Trophoblast cell (in vitro differentiated cells and primary cell): ENCODE measurements around the gene PLSCR1.

Experiments
- DNase-seq, 2 donors: peaks; one replicate each; pipeline ENCODE4 v3.0.0-alpha.2; 2016
- H2AFZ ChIP-seq: 2 replicates; pipeline ENCODE4 v1.6.1; 2013; ENCODE audit warnings: low read length, moderate library complexity, mild to moderate bottlenecking; ENCODE audit not compliant: insufficient read depth, poor library complexity
- H2AK5ac ChIP-seq: 2 replicates; pipeline ENCODE4 v1.6.1; 2013; ENCODE audit warnings: mild to moderate bottlenecking, low read length
- H2BK120ac ChIP-seq: 2 replicates; pipeline ENCODE4 v1.6.1; 2013; ENCODE audit warnings: low read length, mild to moderate bottlenecking, moderate library complexity; ENCODE audit not compliant: insufficient read depth, poor library complexity
- H2BK12ac ChIP-seq: 2 replicates; pipeline ENCODE4 v1.6.1; 2013; ENCODE audit warnings: mild to moderate bottlenecking, low read length, moderate library complexity
- H2BK5ac ChIP-seq: 2 replicates; pipeline ENCODE4 v1.6.1; 2013; ENCODE audit warnings: low read length, low read depth, moderate library complexity, mild to moderate bottlenecking; ENCODE audit not compliant: poor library complexity
- H3K14ac ChIP-seq: 2 replicates; pipeline ENCODE4 v1.6.1; 2013; ENCODE audit warnings: mild to moderate bottlenecking, low read length
- H3K18ac ChIP-seq: 2 replicates; pipeline ENCODE4 v1.6.1; 2013; ENCODE audit warnings: mild to moderate bottlenecking, low read length
- H3K23ac ChIP-seq: 2 replicates; pipeline ENCODE4 v1.6.1; 2013; ENCODE audit warnings: low read length
- H3K27ac ChIP-seq: 2 replicates; pipeline ENCODE4 v1.5.1; 2013; ENCODE audit warnings: low read depth, mild to moderate bottlenecking, inconsistent platforms, low read length, moderate library complexity
- H3K27me3 ChIP-seq: 2 replicates; pipeline ENCODE4 v1.6.1; 2013; ENCODE audit warnings: inconsistent platforms, mild to moderate bottlenecking, low read length, moderate library complexity; ENCODE audit not compliant: insufficient read depth
- H3K36me3 ChIP-seq, 2 experiments: 1 replicate in 1 of 2; 2 replicates in 1 of 2; pipeline ENCODE4 v1.6.1; 2013; ENCODE audit warnings: low read length in 2 of 2, mild to moderate bottlenecking in 2 of 2, moderate library complexity in 1 of 2; ENCODE audit not compliant: insufficient read depth in 2 of 2, control insufficient read depth in 1 of 2
- H3K4ac ChIP-seq: 2 replicates; pipeline ENCODE4 v1.6.1; 2013; ENCODE audit warnings: low read depth, mild to moderate bottlenecking, low read length, moderate library complexity
- H3K4me1 ChIP-seq, 2 experiments: 1 replicate in 1 of 2; 2 replicates in 1 of 2; pipeline ENCODE4 v1.6.1; 2013; ENCODE audit warnings: low read length in 2 of 2, mild to moderate bottlenecking in 2 of 2, moderate library complexity in 1 of 2; ENCODE audit not compliant: insufficient read depth in 2 of 2, control insufficient read depth in 1 of 2
- H3K4me2 ChIP-seq: 2 replicates; pipeline ENCODE4 v1.6.1; 2013; ENCODE audit warnings: inconsistent platforms, mild to moderate bottlenecking, low read length, moderate library complexity
- H3K4me3 ChIP-seq: 2 replicates; pipeline ENCODE4 v1.5.1; 2013; ENCODE audit warnings: mild to moderate bottlenecking, low read depth, low read length, inconsistent platforms
- H3K79me1 ChIP-seq: one replicate; pipeline ENCODE4 v1.6.1; 2013; ENCODE audit warnings: low read length
- H3K79me2 ChIP-seq: 2 replicates; pipeline ENCODE4 v1.6.1; 2013; ENCODE audit warnings: low read length, mild to moderate bottlenecking; ENCODE audit not compliant: control insufficient read depth, insufficient read depth, poor library complexity
- H3K9ac ChIP-seq: 2 replicates; pipeline ENCODE4 v1.6.1; 2013; ENCODE audit warnings: mild to moderate bottlenecking, low read length
- H3K9me3 ChIP-seq: 2 replicates; pipeline ENCODE4 v1.6.1; 2013; ENCODE audit warnings: low read depth, mild to moderate bottlenecking, control low read depth, inconsistent platforms, low read length; ENCODE audit not compliant: insufficient read depth
- H4K12ac ChIP-seq: 2 replicates; pipeline ENCODE4 v1.6.1; 2013; ENCODE audit warnings: low read depth, mild to moderate bottlenecking, low read length, moderate library complexity
- H4K8ac ChIP-seq: 2 replicates; pipeline ENCODE4 v1.6.1; 2013; ENCODE audit warnings: low read depth, mild to moderate bottlenecking, low read length, moderate library complexity
- H4K91ac ChIP-seq: one replicate; pipeline ENCODE4 v1.6.1; 2013; ENCODE audit warnings: low read depth, mild to moderate bottlenecking, low read length, moderate library complexity
- WGBS: extraction: QIAGEN DNeasy Blood & Tissue Kit; methylation state at CpG from one replicate; pipeline ENCODE4 v1.1.7; 2013; ENCODE audit warnings: missing lambda C conversion rate; ENCODE audit not compliant: insufficient read length, insufficient coverage; ENCODE audit errors: extremely low coverage; 5-methylcytosine and 5-hydroxymethylcytosine counted together

PLSCR1 gene

DNA sequence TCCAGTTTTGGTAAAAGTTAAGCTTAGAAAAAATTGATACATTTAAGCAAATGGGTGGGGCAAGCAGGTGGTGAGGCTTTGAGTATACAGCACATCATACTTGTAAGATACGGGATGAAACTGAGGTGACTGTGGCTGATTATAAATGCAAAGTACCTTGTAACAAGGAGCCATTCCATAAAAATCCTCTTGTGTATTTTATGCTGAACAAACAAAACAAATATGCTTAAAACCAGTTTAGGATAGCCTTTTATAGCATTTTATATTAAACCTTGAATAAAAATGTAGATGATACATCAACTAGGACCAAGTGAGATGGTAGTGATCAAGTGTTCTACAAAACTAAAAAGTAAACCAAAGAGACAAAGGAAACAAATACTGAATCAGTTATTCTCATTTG is 3.4 kb downstream of the PLSCR1 start:
- H3K79me1 ChIP-seq: peaks cover 13% of the 10 kb centered on the region
- no peak overlapping the region for H4K91ac ChIP-seq
- no peak overlapping the region for H2BK12ac ChIP-seq
- peaks cover 12% of the 10 kb centered on the region for H3K79me2 ChIP-seq
- H3K9me3 ChIP-seq: no peaks in the 10 kb centered on the region
- H3K4me3 ChIP-seq: no peak overlapping the region
- no peak overlapping the region for H3K18ac ChIP-seq
- no peak overlapping the region for H3K9ac ChIP-seq
- H3K36me3 ChIP-seq: peaks cover 0 to 4% of the 10 kb centered on the region in 2 experiments
- no peak overlapping the region for H4K12ac ChIP-seq
- no peak overlapping the region for H2AK5ac ChIP-seq
- no peak overlapping the region for H3K4ac ChIP-seq
- H3K27me3 ChIP-seq: no peaks in the 10 kb centered on the region
- no CpG with 5 or more reads among the region's 1 CpG for WGBS
- no peak overlapping the region for H2BK120ac ChIP-seq
- peaks cover 11 to 15% of the 10 kb centered on the region in 2 experiments for H3K4me1 ChIP-seq
- H2AFZ ChIP-seq: no peak overlapping the region
- DNase-seq: no peak
- H3K14ac ChIP-seq: no peak overlapping the region
- no peak overlapping the region for H3K4me2 ChIP-seq
- no peak overlapping the region for H3K23ac ChIP-seq
- no peak overlapping the region for H3K27ac ChIP-seq
- no peak overlapping the region for H4K8ac ChIP-seq
- H2BK5ac ChIP-seq: no peak overlapping the region

DNA sequence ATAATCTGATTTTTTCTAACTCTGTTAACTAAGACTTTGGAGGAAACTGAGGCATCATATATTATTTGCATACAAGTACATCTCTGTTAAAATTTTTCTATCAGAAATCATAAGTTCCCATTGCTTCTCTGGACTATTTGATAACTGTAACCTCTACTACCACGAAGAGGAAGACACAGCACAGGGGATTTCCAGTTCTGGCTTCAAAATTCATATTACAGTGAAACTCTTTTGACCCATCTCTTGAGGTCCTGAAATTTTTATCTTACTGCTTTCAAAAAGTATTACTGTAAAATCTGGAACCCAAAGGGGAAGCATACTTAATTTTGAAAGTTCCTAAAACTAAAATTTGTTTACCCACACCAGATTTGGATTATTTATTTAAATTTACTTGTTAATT is 4.2 kb downstream of the PLSCR1 start:
- Histone ChIP-seq H3K27me3 (no peaks in the 10 kb centered on the region), H3K9ac (no peak overlapping the region), H3K4me1 (peaks cover 11 to 15% of the 10 kb centered on the region in 2 experiments), H2BK120ac (no peak overlapping the region), H3K4me3 (no peak overlapping the region), H3K4me2 (no peak overlapping the region), H3K79me2 (peaks cover 12% of the 10 kb centered on the region), H3K9me3 (no peaks in the 10 kb centered on the region), H3K4ac (no peak overlapping the region), H3K14ac (no peak overlapping the region), H2BK5ac (no peak overlapping the region), H3K23ac (no peak overlapping the region), H2AK5ac (no peak overlapping the region), H3K18ac (no peak overlapping the region), H3K79me1 (peaks cover 13% of the 10 kb centered on the region), H2AFZ (no peak overlapping the region), H2BK12ac (no peak overlapping the region), H4K91ac (no peak overlapping the region), H3K36me3 (peaks cover 0 to 4% of the 10 kb centered on the region in 2 experiments), H3K27ac (no peak overlapping the region), H4K8ac (no peak overlapping the region), H4K12ac (no peak overlapping the region)
- WGBS: no CpG with 5 or more reads among the region's 1 CpG
- no peak for DNase-seq

DNA sequence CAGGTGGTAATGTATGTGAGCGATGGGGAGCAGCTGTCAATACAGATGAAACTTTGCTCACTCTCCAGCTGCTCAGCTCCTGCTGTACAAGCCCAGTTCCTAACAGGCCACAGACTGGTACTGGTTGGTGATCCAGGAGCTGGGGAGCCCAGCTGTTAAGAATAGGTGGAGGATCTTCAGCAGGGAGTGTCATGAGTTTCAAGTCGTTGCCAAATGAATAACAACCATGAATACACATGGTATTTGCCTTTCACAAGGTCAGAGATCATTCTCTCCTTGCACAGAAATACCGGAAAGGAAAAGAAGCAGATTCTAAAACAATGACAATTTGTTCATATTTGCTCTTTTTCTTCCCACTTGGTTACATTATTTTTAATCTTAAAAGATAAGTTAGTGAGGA is 5.1 kb downstream of the PLSCR1 start:
- H3K23ac ChIP-seq: no peak overlapping the region
- WGBS: no CpG with 5 or more reads among the region's 3 CpGs
- H3K4me1 ChIP-seq: peaks cover 13 to 16% of the 10 kb centered on the region in 2 experiments
- DNase-seq: no peak
- no peak overlapping the region for H2AFZ ChIP-seq
- no peak overlapping the region for H2BK120ac ChIP-seq
- H3K18ac ChIP-seq: no peak overlapping the region
- no peak overlapping the region for H2BK12ac ChIP-seq
- no peak overlapping the region for H3K4me2 ChIP-seq
- H3K79me2 ChIP-seq: peaks cover 11% of the 10 kb centered on the region
- H3K4ac ChIP-seq: no peak overlapping the region
- no peak overlapping the region for H2AK5ac ChIP-seq
- no peak overlapping the region for H4K12ac ChIP-seq
- no peak overlapping the region for H3K4me3 ChIP-seq
- H3K9ac ChIP-seq: no peak overlapping the region
- peaks cover 0 to 4% of the 10 kb centered on the region in 2 experiments for H3K36me3 ChIP-seq
- no peak overlapping the region for H4K91ac ChIP-seq
- no peak overlapping the region for H2BK5ac ChIP-seq
- no peaks in the 10 kb centered on the region for H3K27me3 ChIP-seq
- H4K8ac ChIP-seq: no peak overlapping the region
- H3K79me1 ChIP-seq: peaks cover 9% of the 10 kb centered on the region
- H3K14ac ChIP-seq: no peak overlapping the region
- H3K9me3 ChIP-seq: no peaks in the 10 kb centered on the region
- H3K27ac ChIP-seq: no peak overlapping the region

DNA sequence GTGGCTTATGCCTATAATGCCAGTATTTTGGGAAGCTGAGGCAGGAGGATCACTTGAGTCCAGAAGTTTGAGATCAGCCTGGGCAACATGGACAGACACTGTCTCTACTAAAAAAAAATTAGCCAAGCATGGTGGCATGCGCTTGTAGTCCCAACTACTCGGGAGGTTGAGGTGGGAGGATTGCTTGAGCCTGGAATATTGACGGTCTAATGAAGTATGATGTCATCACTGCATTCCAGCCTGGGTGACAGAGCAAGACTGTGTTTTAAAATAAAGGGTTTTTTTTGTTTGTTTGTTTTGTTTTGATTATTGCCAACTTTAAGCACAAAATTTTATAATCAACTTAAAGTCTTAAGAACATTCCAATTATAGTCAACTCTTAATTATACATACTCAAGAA is 6.8 kb downstream of the PLSCR1 start:
- no peaks in the 10 kb centered on the region for H3K9me3 ChIP-seq
- peak overlapping the region; percentile 36 for H2BK5ac ChIP-seq
- H3K9ac ChIP-seq: no peak overlapping the region
- H2AK5ac ChIP-seq: no peak overlapping the region
- peaks cover 0 to 4% of the 10 kb centered on the region in 2 experiments for H3K36me3 ChIP-seq
- H3K27me3 ChIP-seq: no peaks in the 10 kb centered on the region
- no peak overlapping the region for H3K4me2 ChIP-seq
- DNase-seq: peak; percentile 6 to 49
- H2BK120ac ChIP-seq: peak overlapping the region; percentile 20
- peak overlapping the region; percentile 50 for H4K8ac ChIP-seq
- H2BK12ac ChIP-seq: peak overlapping the region; percentile 77
- H3K4me1 ChIP-seq: peaks cover 13 to 14% of the 10 kb centered on the region in 2 experiments
- peaks cover 6% of the 10 kb centered on the region for H3K79me2 ChIP-seq
- H4K12ac ChIP-seq: no peak overlapping the region
- H3K79me1 ChIP-seq: peaks cover 5% of the 10 kb centered on the region
- no peak overlapping the region for H4K91ac ChIP-seq
- no peak overlapping the region for H2AFZ ChIP-seq
- H3K18ac ChIP-seq: peak overlapping the region; percentile 46
- H3K4ac ChIP-seq: peak overlapping the region; percentile 28
- no peak overlapping the region for H3K23ac ChIP-seq
- peak overlapping the region; percentile 66 for H3K27ac ChIP-seq
- no peak overlapping the region for H3K4me3 ChIP-seq
- H3K14ac ChIP-seq: peak overlapping the region; percentile 49
- no CpG with 5 or more reads among the region's 3 CpGs for WGBS
